ENCODE measurements around the gene CLEC12A.
"Not testable (repeated sequence)": the region's sequence is repeated elsewhere in the genome, so short reads cannot be mapped to it uniquely, and the experiment has no call there.

CLEC12A gene

GRCh38 chr12:9973949-9974348, 2.7 kb downstream of the CLEC12A start:
- H3K9ac ChIP-seq (ENCODE audit: low read length) = no peak overlapping the region
- no peaks in the 10 kb centered on the region for H3K36me3 ChIP-seq (ENCODE audit: control insufficient read depth, insufficient read depth, low read length)
- no peak overlapping the region for H3K4me3 ChIP-seq (ENCODE audit: low read length)
- H2AK5ac ChIP-seq (ENCODE audit: low read length) = no peak overlapping the region
- H3K4me2 ChIP-seq (ENCODE audit: low read length) = no peak overlapping the region
- DNase-seq = no peak
- H3K18ac ChIP-seq (ENCODE audit: low read length) = no peak overlapping the region
- H3K4me1 ChIP-seq (ENCODE audit: control insufficient read depth, low read depth, low read length) = no peaks in the 10 kb centered on the region
- no peak overlapping the region for H3K4ac ChIP-seq (ENCODE audit: low read depth, low read length)
- H3K23ac ChIP-seq (ENCODE audit: low read length) = no peak overlapping the region
- H4K8ac ChIP-seq (ENCODE audit: low read depth, low read length) = no peak overlapping the region
- H3K27ac ChIP-seq (ENCODE audit: low read depth, low read length) = no peak overlapping the region
- no peaks in the 10 kb centered on the region for H3K79me2 ChIP-seq (ENCODE audit: control insufficient read depth, insufficient read depth, low read length)
- H2BK5ac ChIP-seq (ENCODE audit: low read length) = no peak overlapping the region
- H2BK120ac ChIP-seq (ENCODE audit: low read depth, low read length) = no peak overlapping the region
- H3K27me3 ChIP-seq (ENCODE audit: insufficient read depth, low read length, poor library complexity) = no peaks in the 10 kb centered on the region
- no peaks in the 10 kb centered on the region for H3K79me1 ChIP-seq (ENCODE audit: low read length)
- no CpG with 5 or more reads among the region's 1 CpG for WGBS (ENCODE audit: extremely low coverage, insufficient coverage, low lambda C conversion rate)
- H4K5ac ChIP-seq (ENCODE audit: low read length) = no peak overlapping the region
- H3K56ac ChIP-seq (ENCODE audit: low read length) = no peak overlapping the region
- no peak overlapping the region for H2BK15ac ChIP-seq (replicated peaks; ENCODE audit: low read depth)

- H3K9ac ChIP-seq (ENCODE audit: low read length); H3K23ac ChIP-seq (ENCODE audit: low read length); H3K36me3 ChIP-seq (ENCODE audit: control insufficient read depth, insufficient read depth, low read length); H2BK15ac ChIP-seq (replicated peaks; ENCODE audit: low read depth); H4K5ac ChIP-seq (ENCODE audit: low read length); DNase-seq; H3K4me1 ChIP-seq (ENCODE audit: control insufficient read depth, low read depth, low read length); H2AK5ac ChIP-seq (ENCODE audit: low read length); H3K79me1 ChIP-seq (ENCODE audit: low read length); H2BK5ac ChIP-seq (ENCODE audit: low read length); H3K18ac ChIP-seq (ENCODE audit: low read length); H3K4me3 ChIP-seq (ENCODE audit: low read length); H3K27me3 ChIP-seq (ENCODE audit: insufficient read depth, low read length, poor library complexity); H3K27ac ChIP-seq (ENCODE audit: low read depth, low read length); H2BK120ac ChIP-seq (ENCODE audit: low read depth, low read length); H3K79me2 ChIP-seq (ENCODE audit: control insufficient read depth, insufficient read depth, low read length); H3K4me2 ChIP-seq (ENCODE audit: low read length); H3K56ac ChIP-seq (ENCODE audit: low read length); H3K4ac ChIP-seq (ENCODE audit: low read depth, low read length); H4K8ac ChIP-seq (ENCODE audit: low read depth, low read length): not testable (repeated sequence)
- WGBS (ENCODE audit: extremely low coverage, insufficient coverage, low lambda C conversion rate) = no CpG with 5 or more reads among the region's 2 CpGs
Observed at GRCh38 chr12:9974731-9975130, 3.5 kb downstream of the CLEC12A start.

GRCh38 chr12:9975614-9976013, 4.4 kb downstream of the CLEC12A start:
- H4K8ac ChIP-seq (ENCODE audit: low read depth, low read length) = no peak overlapping the region
- no peak overlapping the region for H3K9ac ChIP-seq (ENCODE audit: low read length)
- WGBS (ENCODE audit: extremely low coverage, insufficient coverage, low lambda C conversion rate) = no CpG with 5 or more reads among the region's 2 CpGs
- no peak overlapping the region for H3K18ac ChIP-seq (ENCODE audit: low read length)
- no peaks in the 10 kb centered on the region for H3K79me2 ChIP-seq (ENCODE audit: control insufficient read depth, insufficient read depth, low read length)
- no peak overlapping the region for H3K4me2 ChIP-seq (ENCODE audit: low read length)
- no peak overlapping the region for H3K27ac ChIP-seq (ENCODE audit: low read depth, low read length)
- H3K4me1 ChIP-seq (ENCODE audit: control insufficient read depth, low read depth, low read length) = no peaks in the 10 kb centered on the region
- no peak overlapping the region for H3K56ac ChIP-seq (ENCODE audit: low read length)
- H2AK5ac ChIP-seq (ENCODE audit: low read length) = no peak overlapping the region
- DNase-seq = no peak
- no peak overlapping the region for H3K4ac ChIP-seq (ENCODE audit: low read depth, low read length)
- no peak overlapping the region for H2BK15ac ChIP-seq (replicated peaks; ENCODE audit: low read depth)
- H2BK120ac ChIP-seq (ENCODE audit: low read depth, low read length) = no peak overlapping the region
- no peaks in the 10 kb centered on the region for H3K27me3 ChIP-seq (ENCODE audit: insufficient read depth, low read length, poor library complexity)
- H3K23ac ChIP-seq (ENCODE audit: low read length) = no peak overlapping the region
- H2BK5ac ChIP-seq (ENCODE audit: low read length) = no peak overlapping the region
- H3K36me3 ChIP-seq (ENCODE audit: control insufficient read depth, insufficient read depth, low read length) = no peaks in the 10 kb centered on the region
- no peaks in the 10 kb centered on the region for H3K79me1 ChIP-seq (ENCODE audit: low read length)
- no peak overlapping the region for H3K4me3 ChIP-seq (ENCODE audit: low read length)
- no peak overlapping the region for H4K5ac ChIP-seq (ENCODE audit: low read length)

GRCh38 chr12:9976626-9977025, 5.4 kb downstream of the CLEC12A start:
- H3K27ac ChIP-seq (ENCODE audit: low read depth, low read length); H3K9ac ChIP-seq (ENCODE audit: low read length); H3K36me3 ChIP-seq (ENCODE audit: control insufficient read depth, insufficient read depth, low read length); H2BK5ac ChIP-seq (ENCODE audit: low read length); H2BK15ac ChIP-seq (replicated peaks; ENCODE audit: low read depth); H3K56ac ChIP-seq (ENCODE audit: low read length); DNase-seq; H4K8ac ChIP-seq (ENCODE audit: low read depth, low read length); H2AK5ac ChIP-seq (ENCODE audit: low read length); H3K79me2 ChIP-seq (ENCODE audit: control insufficient read depth, insufficient read depth, low read length); H4K5ac ChIP-seq (ENCODE audit: low read length); H3K4me2 ChIP-seq (ENCODE audit: low read length); H3K4ac ChIP-seq (ENCODE audit: low read depth, low read length); H2BK120ac ChIP-seq (ENCODE audit: low read depth, low read length); H3K27me3 ChIP-seq (ENCODE audit: insufficient read depth, low read length, poor library complexity); H3K4me3 ChIP-seq (ENCODE audit: low read length); H3K23ac ChIP-seq (ENCODE audit: low read length); H3K18ac ChIP-seq (ENCODE audit: low read length); H3K79me1 ChIP-seq (ENCODE audit: low read length); H3K4me1 ChIP-seq (ENCODE audit: control insufficient read depth, low read depth, low read length): not testable (repeated sequence)
- no CpG with 5 or more reads among the region's 5 CpGs for WGBS (ENCODE audit: extremely low coverage, insufficient coverage, low lambda C conversion rate)

GRCh38 chr12:9977916-9978315, 6.7 kb downstream of the CLEC12A start:
- no peaks in the 10 kb centered on the region for H3K79me1 ChIP-seq (ENCODE audit: low read length)
- H2AK5ac ChIP-seq (ENCODE audit: low read length) = no peak overlapping the region
- H3K36me3 ChIP-seq (ENCODE audit: control insufficient read depth, insufficient read depth, low read length) = no peaks in the 10 kb centered on the region
- no peak overlapping the region for H3K18ac ChIP-seq (ENCODE audit: low read length)
- H3K79me2 ChIP-seq (ENCODE audit: control insufficient read depth, insufficient read depth, low read length) = no peaks in the 10 kb centered on the region
- H3K4me3 ChIP-seq (ENCODE audit: low read length) = no peak overlapping the region
- H3K27ac ChIP-seq (ENCODE audit: low read depth, low read length) = no peak overlapping the region
- no peak overlapping the region for H3K56ac ChIP-seq (ENCODE audit: low read length)
- H3K23ac ChIP-seq (ENCODE audit: low read length) = no peak overlapping the region
- H2BK120ac ChIP-seq (ENCODE audit: low read depth, low read length) = no peak overlapping the region
- no peaks in the 10 kb centered on the region for H3K4me1 ChIP-seq (ENCODE audit: control insufficient read depth, low read depth, low read length)
- H4K8ac ChIP-seq (ENCODE audit: low read depth, low read length) = no peak overlapping the region
- H2BK5ac ChIP-seq (ENCODE audit: low read length) = no peak overlapping the region
- H4K5ac ChIP-seq (ENCODE audit: low read length) = no peak overlapping the region
- H3K27me3 ChIP-seq (ENCODE audit: insufficient read depth, low read length, poor library complexity) = no peaks in the 10 kb centered on the region
- H3K4ac ChIP-seq (ENCODE audit: low read depth, low read length) = no peak overlapping the region
- H3K4me2 ChIP-seq (ENCODE audit: low read length) = no peak overlapping the region
- H2BK15ac ChIP-seq (replicated peaks; ENCODE audit: low read depth) = no peak overlapping the region
- DNase-seq = no peak
- no peak overlapping the region for H3K9ac ChIP-seq (ENCODE audit: low read length)

GRCh38 chr12:9980126-9980525, 8.9 kb downstream of the CLEC12A start:
- DNase-seq = no peak
- H4K5ac ChIP-seq (ENCODE audit: low read length) = no peak overlapping the region
- H2BK15ac ChIP-seq (replicated peaks; ENCODE audit: low read depth) = no peak overlapping the region
- no peak overlapping the region for H3K9ac ChIP-seq (ENCODE audit: low read length)
- H3K4me2 ChIP-seq (ENCODE audit: low read length) = no peak overlapping the region
- no peak overlapping the region for H2BK120ac ChIP-seq (ENCODE audit: low read depth, low read length)
- H4K8ac ChIP-seq (ENCODE audit: low read depth, low read length) = no peak overlapping the region
- H3K79me1 ChIP-seq (ENCODE audit: low read length) = no peaks in the 10 kb centered on the region
- H3K27me3 ChIP-seq (ENCODE audit: insufficient read depth, low read length, poor library complexity) = no peaks in the 10 kb centered on the region
- no peaks in the 10 kb centered on the region for H3K79me2 ChIP-seq (ENCODE audit: control insufficient read depth, insufficient read depth, low read length)
- H3K27ac ChIP-seq (ENCODE audit: low read depth, low read length) = no peak overlapping the region
- no peak overlapping the region for H3K18ac ChIP-seq (ENCODE audit: low read length)
- WGBS (ENCODE audit: extremely low coverage, insufficient coverage, low lambda C conversion rate) = no CpG with 5 or more reads among the region's 3 CpGs
- H3K56ac ChIP-seq (ENCODE audit: low read length) = no peak overlapping the region
- H2AK5ac ChIP-seq (ENCODE audit: low read length) = no peak overlapping the region
- no peak overlapping the region for H3K4ac ChIP-seq (ENCODE audit: low read depth, low read length)
- no peaks in the 10 kb centered on the region for H3K4me1 ChIP-seq (ENCODE audit: control insufficient read depth, low read depth, low read length)
- no peak overlapping the region for H3K23ac ChIP-seq (ENCODE audit: low read length)
- no peaks in the 10 kb centered on the region for H3K36me3 ChIP-seq (ENCODE audit: control insufficient read depth, insufficient read depth, low read length)
- no peak overlapping the region for H3K4me3 ChIP-seq (ENCODE audit: low read length)
- H2BK5ac ChIP-seq (ENCODE audit: low read length) = no peak overlapping the region

Measured in mesendoderm (in vitro differentiated cells).